ENCODE measurements around the gene CACNA2D3. TPM values are rescaled to one million over a fixed set of nuclear protein-coding genes. Genes with fewer than 3 reads are reported as not detected.
A peak's percentile ranks its signal among the peaks of the same experiment; 100 is the strongest.

The CACNA2D3 gene
- total RNA-seq, 1 experiment from 2014 or later: 11.7 TPM

DNA sequence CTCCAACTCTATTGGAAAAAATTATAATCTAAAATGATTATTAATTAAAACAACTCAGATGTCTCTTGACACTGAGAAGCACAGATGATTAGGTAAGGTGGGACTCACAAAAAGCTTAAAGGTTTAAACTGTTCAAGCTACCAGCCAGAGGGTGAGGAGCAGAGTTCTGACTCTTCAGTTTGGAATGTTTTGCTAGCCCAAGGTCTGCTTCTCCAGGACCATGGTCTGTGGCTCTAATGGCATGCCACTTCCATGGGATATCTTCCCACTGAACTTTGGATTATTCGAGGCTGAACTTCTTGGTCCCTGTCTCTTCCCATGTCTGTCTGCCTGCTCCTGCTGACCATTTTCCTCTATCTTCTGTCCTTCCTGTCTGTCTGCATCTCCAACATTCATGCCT, 49.2 kb downstream of the CACNA2D3 start:
- peak; percentile 22 for DNase-seq (ENCODE audit: low read depth)

GRCh38 chr3:54171951-54172350, 49.6 kb downstream of the CACNA2D3 start:
- no peak for DNase-seq (ENCODE audit: low read depth)

GRCh38 chr3:54173371-54173770, 51.0 kb downstream of the CACNA2D3 start:
- no peak for DNase-seq (ENCODE audit: low read depth)

- DNase-seq (ENCODE audit: low read depth): peak; percentile 26
Observed at GRCh38 chr3:54176106-54176505, 53.8 kb downstream of the CACNA2D3 start.

GRCh38 chr3:54177816-54178215, 55.5 kb downstream of the CACNA2D3 start:
- no peak for DNase-seq (ENCODE audit: low read depth)

DNA sequence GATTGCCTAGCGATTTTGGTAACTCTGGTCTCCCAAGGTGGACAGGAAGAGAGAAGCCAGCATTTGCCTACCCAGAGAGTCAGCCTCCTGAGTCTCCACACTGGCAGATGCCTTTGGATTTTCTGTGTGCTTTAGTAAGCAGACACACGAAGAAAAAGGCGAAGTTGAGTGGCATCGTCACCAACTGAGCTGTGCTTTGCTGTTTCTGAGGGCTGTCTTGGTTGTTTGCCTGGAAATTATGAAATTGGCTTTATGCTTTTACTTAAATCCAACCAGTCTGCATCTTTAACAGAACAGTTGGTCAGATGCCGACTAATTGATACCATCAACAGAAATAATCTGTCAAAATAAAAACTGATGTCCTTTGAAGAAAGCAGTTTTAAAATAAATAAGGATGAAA, 56.0 kb downstream of the CACNA2D3 start:
- DNase-seq (ENCODE audit: low read depth): no peak

DNA sequence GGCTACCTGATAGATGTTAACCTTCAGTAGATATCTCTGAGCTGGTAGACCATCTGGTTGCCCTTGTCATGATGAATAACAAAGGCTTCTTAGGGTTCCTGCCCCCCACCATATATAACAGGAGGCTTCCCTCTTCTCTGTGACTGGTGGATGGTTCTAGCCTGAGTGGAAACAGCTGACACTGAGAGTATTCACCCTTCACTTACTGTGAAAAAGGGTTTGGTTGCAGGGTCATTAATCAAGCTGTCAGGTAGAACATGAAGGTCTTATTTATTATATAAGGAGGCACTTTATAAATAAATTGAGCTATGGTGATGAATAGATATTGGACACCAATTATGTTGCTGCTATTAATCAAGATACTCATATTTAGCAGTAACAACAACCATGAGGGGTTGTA, 58.6 kb downstream of the CACNA2D3 start:
- DNase-seq (ENCODE audit: low read depth): no peak

- DNase-seq (ENCODE audit: low read depth): no peak
Observed at GRCh38 chr3:54182242-54182641, 59.9 kb downstream of the CACNA2D3 start.

GRCh38 chr3:54185740-54186139, 63.4 kb downstream of the CACNA2D3 start:
- DNase-seq (ENCODE audit: low read depth): no peak

DNA sequence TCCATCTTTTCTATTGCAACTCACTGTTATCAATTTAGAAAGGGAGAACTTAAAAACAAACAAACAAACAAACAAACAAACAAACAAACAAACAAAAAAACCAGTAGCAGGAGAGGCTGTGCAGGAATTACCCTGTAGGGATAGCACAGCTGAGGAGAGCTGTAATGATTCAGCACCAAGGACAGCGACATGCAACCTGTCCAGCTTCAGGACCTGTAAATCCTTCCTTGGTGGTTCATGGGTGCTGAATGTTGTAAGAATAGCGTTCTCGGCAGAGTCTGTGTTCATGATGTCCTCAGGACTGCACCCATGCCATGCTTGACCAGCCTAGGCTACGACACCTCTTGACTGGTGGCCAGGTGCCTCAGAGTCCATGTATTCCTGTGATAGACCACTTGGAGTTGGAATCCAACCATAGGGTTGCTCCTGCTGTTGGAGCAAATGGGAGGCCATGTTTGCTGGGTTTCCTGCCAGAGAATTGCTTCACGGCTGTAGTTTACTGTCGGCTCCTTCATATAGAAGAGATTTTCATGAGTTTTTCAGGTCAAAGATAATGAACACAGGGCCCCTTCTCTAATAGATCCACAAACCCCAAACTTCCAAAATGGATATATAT, 65.9 kb downstream of the CACNA2D3 start:
- DNase-seq (ENCODE audit: low read depth): peak; percentile 66

- no peak for DNase-seq (ENCODE audit: low read depth)
Observed at GRCh38 chr3:54191220-54191619, 68.9 kb downstream of the CACNA2D3 start.

- no peak for DNase-seq (ENCODE audit: low read depth)
Observed at GRCh38 chr3:54192026-54192425, 69.7 kb downstream of the CACNA2D3 start.

DNA sequence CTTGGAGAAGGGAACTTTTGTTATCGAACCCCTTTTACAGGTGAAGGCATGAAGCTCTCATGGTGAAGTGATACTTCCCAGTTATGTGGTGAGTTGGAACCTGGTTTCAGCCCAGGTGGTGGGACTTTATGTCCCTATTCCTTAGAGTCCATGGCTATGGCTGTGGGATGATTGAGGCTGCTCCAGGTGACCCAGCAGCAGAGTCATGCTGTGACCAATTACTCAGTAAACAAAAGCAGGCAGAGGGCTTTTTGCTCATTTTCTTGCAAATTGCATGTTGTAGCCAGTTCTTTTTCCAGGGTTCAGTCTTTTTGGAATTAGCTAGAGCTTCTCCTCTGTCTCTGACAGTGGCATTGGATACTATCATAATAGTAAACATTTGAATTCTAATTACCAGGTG, 70.7 kb downstream of the CACNA2D3 start:
- DNase-seq (ENCODE audit: low read depth): no peak

- DNase-seq (ENCODE audit: low read depth): no peak
Observed at GRCh38 chr3:54196360-54196991, 74.1 kb downstream of the CACNA2D3 start.

DNA sequence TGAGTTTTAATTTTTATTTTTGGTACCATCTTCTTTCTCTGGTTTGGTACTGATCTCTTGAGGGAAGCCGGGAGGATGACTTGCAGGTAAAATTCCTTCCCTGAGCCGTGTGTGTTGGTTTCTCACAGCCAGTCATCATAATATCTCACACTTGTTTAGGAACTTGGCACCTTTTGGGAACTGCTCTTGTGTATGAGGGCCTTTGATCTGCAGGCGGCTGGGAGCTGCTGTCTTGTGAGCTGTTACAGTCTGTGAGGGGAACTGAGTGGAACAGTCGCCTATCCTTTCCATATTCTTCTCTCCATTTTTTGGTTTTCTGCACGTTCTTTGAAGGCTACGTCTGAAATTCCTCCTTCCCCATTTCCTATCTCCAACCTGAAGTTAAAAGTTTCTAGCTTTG, 75.2 kb downstream of the CACNA2D3 start:
- DNase-seq (ENCODE audit: low read depth): no peak

DNA sequence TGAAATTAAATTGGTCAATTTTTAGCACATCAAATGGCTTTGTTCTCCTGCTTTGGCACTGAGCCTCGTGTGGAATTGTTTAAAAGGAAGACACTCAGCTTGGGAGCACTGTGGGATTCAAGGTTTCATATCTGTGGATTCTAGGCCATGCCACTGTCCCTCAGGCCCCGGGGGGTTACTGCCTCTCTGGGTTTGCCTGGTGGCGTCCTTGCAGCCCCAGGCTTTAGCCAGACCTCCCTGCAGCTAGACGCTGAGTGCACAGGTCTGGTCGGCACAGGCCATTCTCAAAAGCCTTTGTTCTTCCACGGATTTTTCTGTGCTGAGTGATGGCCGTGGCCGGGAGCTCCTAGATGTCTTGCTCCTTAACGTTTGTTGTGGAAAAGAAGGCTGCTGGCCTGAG, 76.2 kb downstream of the CACNA2D3 start:
- no peak for DNase-seq (ENCODE audit: low read depth)

- no peak for DNase-seq (ENCODE audit: low read depth)
Observed at GRCh38 chr3:54202054-54202453, 79.7 kb downstream of the CACNA2D3 start.

DNA sequence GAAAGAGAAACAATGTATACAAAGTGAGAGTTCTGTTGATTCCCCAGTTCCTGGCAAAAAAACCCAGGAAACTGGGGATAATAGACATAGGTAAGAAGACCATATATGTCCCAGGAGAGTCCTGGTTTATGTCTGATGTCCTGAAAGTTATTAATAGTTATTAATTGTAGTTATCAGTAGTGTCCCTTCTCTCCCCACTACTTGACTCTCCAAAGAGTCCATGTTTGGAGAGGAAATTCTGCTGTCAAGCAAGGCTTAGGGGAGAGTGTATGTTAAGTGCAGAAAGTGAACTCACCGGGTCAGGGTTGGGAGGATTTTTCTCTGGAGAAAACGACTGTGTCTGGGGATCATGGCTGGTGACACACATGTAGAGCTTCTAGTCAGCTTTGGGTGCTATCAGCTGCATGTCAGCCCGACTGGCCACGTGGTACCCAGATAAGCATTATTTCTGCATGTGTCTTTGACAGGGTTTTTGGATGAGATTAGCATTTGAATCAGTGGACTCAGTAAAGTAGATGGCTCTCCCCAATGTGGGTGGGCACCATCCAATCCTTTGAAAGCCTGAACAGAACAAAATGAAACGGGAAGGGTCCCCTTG, 80.4 kb downstream of the CACNA2D3 start:
- DNase-seq (ENCODE audit: low read depth): no peak

DNA sequence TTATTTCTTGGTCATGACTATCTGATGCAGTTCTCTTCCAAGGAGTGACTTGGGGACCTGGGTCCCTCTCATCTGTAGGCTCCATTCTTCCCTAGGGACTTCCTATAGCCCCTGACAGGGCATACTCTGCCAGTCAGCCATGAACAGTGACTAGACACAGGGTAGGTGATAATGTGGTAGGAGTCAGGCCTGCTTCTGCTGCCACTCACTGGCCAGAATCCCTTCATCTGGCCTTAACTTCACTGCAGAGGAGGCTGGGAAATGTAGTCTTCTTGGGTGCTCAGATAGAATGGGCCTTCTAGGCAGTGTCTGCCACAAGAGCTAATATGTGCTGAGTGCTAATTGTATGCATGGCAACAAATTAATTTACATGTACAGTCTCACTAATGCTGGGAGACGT, 84.5 kb downstream of the CACNA2D3 start:
- DNase-seq (ENCODE audit: low read depth): no peak

- no peak for DNase-seq (ENCODE audit: low read depth)
Observed at GRCh38 chr3:54211097-54211496, 88.7 kb downstream of the CACNA2D3 start.

- no peak for DNase-seq (ENCODE audit: low read depth)
Observed at GRCh38 chr3:54212723-54213122, 90.4 kb downstream of the CACNA2D3 start.

DNA sequence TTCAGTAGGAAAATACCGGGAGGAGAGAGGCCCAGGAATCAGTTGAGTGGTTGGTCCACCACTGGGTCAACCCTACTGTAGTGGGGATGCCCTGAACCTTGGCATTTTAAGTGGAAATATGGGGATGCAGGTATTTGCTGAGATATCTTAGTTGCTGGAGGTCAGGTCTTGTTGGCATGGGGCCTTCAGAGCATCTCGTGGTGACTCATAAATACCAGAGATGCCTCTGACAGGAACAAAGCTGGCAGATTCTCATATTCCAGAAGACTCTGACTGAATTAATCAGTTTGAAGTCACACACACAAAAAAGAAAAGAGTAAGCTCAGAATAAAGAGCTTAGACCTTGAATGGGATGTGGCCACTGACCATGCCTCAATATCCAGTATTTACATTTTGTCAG, 91.6 kb downstream of the CACNA2D3 start:
- peak; percentile 65 for DNase-seq (ENCODE audit: low read depth)

GRCh38 chr3:54214845-54215244, 92.5 kb downstream of the CACNA2D3 start:
- DNase-seq (ENCODE audit: low read depth): no peak

- DNase-seq (ENCODE audit: low read depth): no peak
Observed at GRCh38 chr3:54215521-54215920, 93.2 kb downstream of the CACNA2D3 start.

Measured in RPMI7951 (cell line).